ENCODE results near the gene FAM174C.

Gene FAM174C

DNA sequence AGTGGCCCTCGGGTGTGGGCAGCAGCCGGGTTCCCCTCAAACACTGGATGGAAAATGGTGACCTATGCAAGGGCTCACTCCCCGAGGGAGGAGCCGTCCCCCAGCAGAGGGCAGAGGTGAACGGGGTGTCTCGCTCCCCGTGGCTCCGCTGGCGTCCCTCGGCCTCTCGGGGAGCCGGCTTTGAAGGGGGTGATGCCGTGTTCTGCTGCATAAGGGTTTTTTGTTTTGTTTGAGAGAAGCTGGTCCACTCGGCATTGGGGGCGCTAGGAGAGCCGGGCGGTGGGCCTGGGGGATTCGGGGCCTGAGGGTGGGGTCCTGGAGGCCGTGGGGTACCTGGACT, 14.3 kb downstream of the FAM174C start:
- H3K4me3 ChIP-seq (ENCODE audit: low read depth, low read length, poor library complexity, severe bottlenecking), result no peak overlapping the region

DNA sequence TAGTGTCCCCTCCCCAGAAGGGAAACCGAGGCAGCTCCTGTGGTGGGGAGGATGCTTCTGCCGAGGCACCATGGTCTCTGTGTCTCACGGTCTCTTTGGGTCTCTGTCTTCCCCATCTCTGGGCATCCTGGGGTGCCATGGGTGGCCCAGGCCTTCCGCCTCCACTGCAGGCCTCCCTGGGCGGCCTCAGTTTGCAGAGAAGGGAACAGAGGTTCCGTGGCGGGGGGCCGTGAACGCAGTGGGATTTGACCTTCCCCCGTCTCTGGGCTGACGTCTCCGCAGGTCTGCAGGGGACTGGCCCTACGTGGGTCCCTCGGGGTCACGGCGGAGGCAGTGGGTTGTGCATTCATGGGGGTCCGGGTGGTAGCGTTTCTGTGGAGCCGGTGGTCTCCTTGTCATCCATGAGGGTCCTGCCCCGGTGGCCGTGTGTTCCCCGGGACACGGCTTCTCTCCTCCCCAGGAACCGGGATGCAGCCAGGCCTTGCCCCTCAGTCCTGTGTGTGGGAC, 14.9 kb downstream of the FAM174C start:
- Histone ChIP-seq H3F3A (ENCODE audit: insufficient read depth, low read length) (no peaks in the 10 kb centered on the region), H3K9me3 (ENCODE audit: low read length) (no peaks in the 10 kb centered on the region), H3K9ac (ENCODE audit: low read length) (no peak overlapping the region), H3K27ac (ENCODE audit: low read depth, low read length, poor library complexity, severe bottlenecking) (no peak overlapping the region), H3K27me3 (ENCODE audit: insufficient read depth, low read length) (0 out of 2 replicates have a peak, but pooled peaks cover 17% of the 10 kb centered on the region), H3K4me3 (ENCODE audit: low read depth, low read length, poor library complexity, severe bottlenecking) (no peak overlapping the region), H3K4me2 (ENCODE audit: low read length) (no peak overlapping the region), H3K36me3 (ENCODE audit: insufficient read depth, low read length) (no peaks in the 10 kb centered on the region), H3K4me1 (ENCODE audit: insufficient read depth, low read length, severe bottlenecking) (peaks cover 3% of the 10 kb centered on the region), H3K79me2 (ENCODE audit: insufficient read depth, low read length) (no peaks in the 10 kb centered on the region), H3K9me2 (ENCODE audit: low read depth, low read length) (no peaks in the 10 kb centered on the region), H4K20me1 (ENCODE audit: insufficient read depth, low read length) (no peaks in the 10 kb centered on the region), H2AFZ (ENCODE audit: low read length) (no peak overlapping the region)
- TF ChIP-seq EZH2 (IDR thresholded peaks at IDR 0.05; ENCODE audit: borderline replicate concordance, low read length), result no peak
- TF ChIP-seq, protein P1, sequence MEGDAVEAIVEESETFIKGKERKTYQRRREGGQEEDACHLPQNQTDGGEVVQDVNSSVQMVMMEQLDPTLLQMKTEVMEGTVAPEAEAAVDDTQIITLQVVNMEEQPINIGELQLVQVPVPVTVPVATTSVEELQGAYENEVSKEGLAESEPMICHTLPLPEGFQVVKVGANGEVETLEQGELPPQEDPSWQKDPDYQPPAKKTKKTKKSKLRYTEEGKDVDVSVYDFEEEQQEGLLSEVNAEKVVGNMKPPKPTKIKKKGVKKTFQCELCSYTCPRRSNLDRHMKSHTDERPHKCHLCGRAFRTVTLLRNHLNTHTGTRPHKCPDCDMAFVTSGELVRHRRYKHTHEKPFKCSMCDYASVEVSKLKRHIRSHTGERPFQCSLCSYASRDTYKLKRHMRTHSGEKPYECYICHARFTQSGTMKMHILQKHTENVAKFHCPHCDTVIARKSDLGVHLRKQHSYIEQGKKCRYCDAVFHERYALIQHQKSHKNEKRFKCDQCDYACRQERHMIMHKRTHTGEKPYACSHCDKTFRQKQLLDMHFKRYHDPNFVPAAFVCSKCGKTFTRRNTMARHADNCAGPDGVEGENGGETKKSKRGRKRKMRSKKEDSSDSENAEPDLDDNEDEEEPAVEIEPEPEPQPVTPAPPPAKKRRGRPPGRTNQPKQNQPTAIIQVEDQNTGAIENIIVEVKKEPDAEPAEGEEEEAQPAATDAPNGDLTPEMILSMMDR (IDR thresholded peaks at IDR 0.05; ENCODE audit: low read length), result no peak

More for the DNA sequence above, 14.3 kb downstream of the FAM174C start:
- 0 out of 2 replicates have a peak, but pooled peaks cover 17% of the 10 kb centered on the region for H3K27me3 ChIP-seq (ENCODE audit: insufficient read depth, low read length)
- no peak overlapping the region for H3K27ac ChIP-seq (ENCODE audit: low read depth, low read length, poor library complexity, severe bottlenecking)
- no peaks in the 10 kb centered on the region for H3F3A ChIP-seq (ENCODE audit: insufficient read depth, low read length)
- H3K9me2 ChIP-seq (ENCODE audit: low read depth, low read length), result no peaks in the 10 kb centered on the region
- H3K9ac ChIP-seq (ENCODE audit: low read length), result no peak overlapping the region
- no peaks in the 10 kb centered on the region for H4K20me1 ChIP-seq (ENCODE audit: insufficient read depth, low read length)
- H2AFZ ChIP-seq (ENCODE audit: low read length), result no peak overlapping the region
- no peak overlapping the region for H3K4me2 ChIP-seq (ENCODE audit: low read length)
- TF ChIP-seq EZH2 (IDR thresholded peaks at IDR 0.05; ENCODE audit: borderline replicate concordance, low read length), result no peak
- TF ChIP-seq, protein P1 (IDR thresholded peaks at IDR 0.05; ENCODE audit: low read length), result no peak
- H3K79me2 ChIP-seq (ENCODE audit: insufficient read depth, low read length), result no peaks in the 10 kb centered on the region
- H3K9me3 ChIP-seq (ENCODE audit: low read length), result no peaks in the 10 kb centered on the region
- peaks cover 3% of the 10 kb centered on the region for H3K4me1 ChIP-seq (ENCODE audit: insufficient read depth, low read length, severe bottlenecking)
- no peaks in the 10 kb centered on the region for H3K36me3 ChIP-seq (ENCODE audit: insufficient read depth, low read length)

GRCh38 chr19:1290703-1291651, 15.6 kb downstream of the FAM174C start:
- no peaks in the 10 kb centered on the region for H3K36me3 ChIP-seq (ENCODE audit: insufficient read depth, low read length)
- no peak overlapping the region for H3K27ac ChIP-seq (ENCODE audit: low read depth, low read length, poor library complexity, severe bottlenecking)
- H3K9me2 ChIP-seq (ENCODE audit: low read depth, low read length), result no peaks in the 10 kb centered on the region
- H3K9me3 ChIP-seq (ENCODE audit: low read length), result no peaks in the 10 kb centered on the region
- no peak overlapping the region for H3K4me2 ChIP-seq (ENCODE audit: low read length)
- H4K20me1 ChIP-seq (ENCODE audit: insufficient read depth, low read length), result no peaks in the 10 kb centered on the region
- peaks cover 3% of the 10 kb centered on the region for H3K4me1 ChIP-seq (ENCODE audit: insufficient read depth, low read length, severe bottlenecking)
- H2AFZ ChIP-seq (ENCODE audit: low read length), result no peak overlapping the region
- H3K27me3 ChIP-seq (ENCODE audit: insufficient read depth, low read length), result 0 out of 2 replicates have a peak, but pooled peaks cover 17% of the 10 kb centered on the region
- no peaks in the 10 kb centered on the region for H3K79me2 ChIP-seq (ENCODE audit: insufficient read depth, low read length)
- H3K9ac ChIP-seq (ENCODE audit: low read length), result no peak overlapping the region
- H3K4me3 ChIP-seq (ENCODE audit: low read depth, low read length, poor library complexity, severe bottlenecking), result no peak overlapping the region
- no peak for TF ChIP-seq EZH2 (IDR thresholded peaks at IDR 0.05; ENCODE audit: borderline replicate concordance, low read length)
- TF ChIP-seq, protein P1 (IDR thresholded peaks at IDR 0.05; ENCODE audit: low read length), result no peak
- no peaks in the 10 kb centered on the region for H3F3A ChIP-seq (ENCODE audit: insufficient read depth, low read length)

Data from OCI-LY1 (cell line).